Measurements from ENCODE around the gene EEA1.

The EEA1 gene

GRCh38 chr12:92722897-92723296 lies 206.2 kb downstream of the EEA1 start:
- DNase-seq (ENCODE audit: low read depth) = no peak
- H3K4me3 ChIP-seq (ENCODE audit: low read length) = no peak overlapping the region
- TF ChIP-seq, protein P1, sequence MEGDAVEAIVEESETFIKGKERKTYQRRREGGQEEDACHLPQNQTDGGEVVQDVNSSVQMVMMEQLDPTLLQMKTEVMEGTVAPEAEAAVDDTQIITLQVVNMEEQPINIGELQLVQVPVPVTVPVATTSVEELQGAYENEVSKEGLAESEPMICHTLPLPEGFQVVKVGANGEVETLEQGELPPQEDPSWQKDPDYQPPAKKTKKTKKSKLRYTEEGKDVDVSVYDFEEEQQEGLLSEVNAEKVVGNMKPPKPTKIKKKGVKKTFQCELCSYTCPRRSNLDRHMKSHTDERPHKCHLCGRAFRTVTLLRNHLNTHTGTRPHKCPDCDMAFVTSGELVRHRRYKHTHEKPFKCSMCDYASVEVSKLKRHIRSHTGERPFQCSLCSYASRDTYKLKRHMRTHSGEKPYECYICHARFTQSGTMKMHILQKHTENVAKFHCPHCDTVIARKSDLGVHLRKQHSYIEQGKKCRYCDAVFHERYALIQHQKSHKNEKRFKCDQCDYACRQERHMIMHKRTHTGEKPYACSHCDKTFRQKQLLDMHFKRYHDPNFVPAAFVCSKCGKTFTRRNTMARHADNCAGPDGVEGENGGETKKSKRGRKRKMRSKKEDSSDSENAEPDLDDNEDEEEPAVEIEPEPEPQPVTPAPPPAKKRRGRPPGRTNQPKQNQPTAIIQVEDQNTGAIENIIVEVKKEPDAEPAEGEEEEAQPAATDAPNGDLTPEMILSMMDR (conservative IDR thresholded peaks at IDR 0.05; ENCODE audit: low read length) = no peak

DNA sequence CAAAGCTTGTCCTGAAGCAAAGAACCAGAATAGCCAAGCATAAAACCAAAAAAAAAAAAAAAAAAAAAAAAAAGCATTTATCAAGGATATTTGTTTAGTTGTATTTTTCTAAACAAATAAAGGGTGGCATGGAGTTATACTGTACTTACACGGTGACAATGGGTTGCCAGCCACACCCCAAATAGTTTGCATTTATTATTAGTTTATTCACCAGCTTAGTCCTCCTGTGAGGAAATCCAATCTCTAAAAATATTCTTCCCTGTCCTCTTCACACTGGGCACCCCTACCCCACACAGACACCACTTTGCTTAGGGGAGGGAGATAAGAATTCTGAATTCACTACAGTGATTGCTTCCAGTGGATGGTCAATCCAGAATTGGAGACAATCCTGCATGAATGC lies 207.4 kb downstream of the EEA1 start:
- TF ChIP-seq, protein P1 (conservative IDR thresholded peaks at IDR 0.05; ENCODE audit: low read length) = no peak
- H3K4me3 ChIP-seq (ENCODE audit: low read length) = no peak overlapping the region
- no peak for DNase-seq (ENCODE audit: low read depth)

- no peak overlapping the region for H3K4me3 ChIP-seq (ENCODE audit: low read length)
- TF ChIP-seq, protein P1 (conservative IDR thresholded peaks at IDR 0.05; ENCODE audit: low read length) = no peak
- DNase-seq (ENCODE audit: low read depth) = peak; percentile 23
Measured at GRCh38 chr12:92721130-92721529, 208.0 kb downstream of the EEA1 start.

All from AG10803 (cell line).